Effector CD8-positive, alpha-beta T cell (primary cell): ENCODE measurements around the gene HAO2.
"Not testable (repeated sequence)": the region's sequence is repeated elsewhere in the genome, so short reads cannot be mapped to it uniquely, and the experiment has no call there.

Experiments
- DNase-seq: peaks from one replicate; lab custom pipeline; 2025; lab: John Stamatoyannopoulos, UW
- total RNA-seq, 4 experiments: gene quantifications; one replicate each; lab custom pipeline; 2026; lab: John Stamatoyannopoulos, UW

The HAO2 gene
- 0 to 0.27 (median 0) reads per million in 4 experiments for total RNA-seq

DNA sequence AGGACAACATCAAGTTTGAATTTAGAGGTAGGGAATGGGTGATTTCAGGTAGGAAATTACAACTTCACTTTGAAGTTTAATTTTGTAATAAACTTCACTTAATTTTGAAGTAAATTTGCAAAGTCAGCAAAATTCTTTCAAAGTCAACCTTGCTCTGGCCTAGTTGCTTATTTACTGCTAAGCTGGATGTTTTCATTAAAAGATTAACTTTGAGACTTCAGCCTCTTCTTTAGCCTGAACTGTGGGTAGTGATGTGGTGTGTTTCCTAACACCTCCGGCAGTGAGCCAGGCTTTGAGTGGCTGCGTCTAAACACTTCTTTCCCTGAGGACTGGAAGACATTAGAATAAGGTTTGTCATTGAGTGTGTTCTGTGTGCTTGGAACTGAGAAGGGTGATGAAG, at the start of gene HAO2:
Gene HAO2, plus strand, starts transcription at position 232 of the 400 bp plus-strand sequence. CDS start 12,301 bp downstream, outside the sequence.
- DNase-seq, result no peak

DNA sequence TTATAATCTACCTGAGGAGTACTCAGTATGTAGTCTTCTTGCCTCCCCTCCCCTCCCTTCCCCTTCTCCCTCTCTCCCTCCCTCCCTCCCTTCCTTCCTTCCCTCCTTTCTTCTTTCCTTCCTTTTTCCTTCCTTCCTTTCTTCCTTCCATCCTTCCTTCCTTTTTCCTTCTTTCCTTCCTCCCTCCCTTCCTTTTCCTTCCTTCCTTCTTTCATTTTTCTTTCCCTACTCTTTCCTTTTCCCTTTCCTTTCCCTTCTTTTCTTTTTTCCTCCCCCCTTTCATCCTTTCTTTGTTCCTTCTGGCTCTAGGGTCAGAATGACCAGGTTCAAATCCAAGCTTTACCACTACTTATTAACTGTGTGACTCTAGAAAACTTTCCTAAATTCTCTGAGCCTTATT, 48.5 kb upstream of the HAO2 start:
- DNase-seq, result no peak

DNA sequence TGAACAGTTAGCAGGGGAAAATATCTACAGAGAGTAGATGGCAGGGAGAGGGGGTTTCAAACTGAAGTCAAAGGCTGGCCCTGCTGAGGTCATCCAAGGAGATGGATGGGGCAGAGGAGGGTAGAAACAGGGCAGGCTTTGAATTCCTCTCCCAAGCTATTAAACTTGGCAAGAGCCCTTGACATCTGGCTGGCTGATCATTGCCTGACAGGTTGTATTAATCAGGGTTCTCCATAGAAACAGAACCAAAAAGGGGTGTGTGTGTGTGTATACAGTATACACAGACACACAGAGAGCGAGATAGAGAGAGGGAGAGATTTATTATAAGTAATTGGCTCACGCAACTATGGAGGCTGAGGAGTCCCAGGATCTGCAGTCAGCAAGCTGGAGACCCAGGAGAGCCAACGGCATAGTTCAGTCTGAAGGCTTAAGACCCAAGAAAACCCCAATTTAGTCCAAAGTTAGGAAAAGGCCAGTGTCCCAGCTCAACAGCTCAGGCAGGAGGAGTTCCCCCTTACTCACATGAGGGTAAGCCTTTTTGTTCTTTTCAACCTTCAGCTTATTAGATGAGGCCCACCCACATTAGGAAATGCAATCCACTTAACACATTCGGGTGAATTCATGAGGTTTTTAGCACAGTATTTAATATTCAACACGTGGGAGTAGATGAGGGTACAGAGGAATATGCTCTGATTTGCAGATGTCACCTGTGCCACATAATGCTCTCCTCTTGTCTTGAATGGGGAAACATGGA, 46.7 kb upstream of the HAO2 start:
- DNase-seq, result no peak

DNA sequence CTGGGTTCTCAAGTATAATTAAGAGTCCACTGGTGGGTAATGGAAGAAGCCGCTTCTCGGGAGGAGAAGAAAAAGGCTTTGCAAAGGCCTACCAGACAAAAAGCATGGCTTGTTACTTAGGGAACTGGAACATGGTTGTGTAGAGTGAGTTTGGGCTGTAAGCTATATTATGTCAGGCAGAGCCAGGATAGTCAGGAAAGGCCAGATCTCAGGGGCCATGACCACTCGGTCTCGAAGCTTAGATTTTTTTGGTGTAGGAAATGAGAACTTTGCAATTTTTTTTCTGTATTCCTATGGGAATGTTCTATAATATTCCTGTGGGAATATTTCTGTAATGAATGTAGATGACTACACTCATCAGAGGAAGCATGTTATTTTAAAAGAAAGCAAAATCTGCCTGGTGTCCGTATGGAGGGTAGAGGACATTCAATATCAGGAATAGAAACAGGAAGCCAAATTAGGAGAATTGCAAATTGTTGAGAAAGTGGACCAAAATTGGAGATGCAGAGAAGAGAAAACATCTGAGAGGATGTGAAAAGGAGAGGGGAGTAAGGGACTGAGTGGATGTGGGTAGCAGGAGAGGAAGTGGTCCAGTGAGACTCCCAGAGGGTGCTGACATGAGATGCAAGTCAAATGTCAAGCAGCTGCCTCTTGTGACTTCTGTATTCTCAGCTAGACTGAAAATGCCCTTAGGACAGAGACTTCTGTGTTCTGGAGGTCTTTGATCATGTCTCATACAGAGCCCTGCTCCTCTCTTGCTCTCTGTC, 45.2 kb upstream of the HAO2 start:
- no peak for DNase-seq

DNA sequence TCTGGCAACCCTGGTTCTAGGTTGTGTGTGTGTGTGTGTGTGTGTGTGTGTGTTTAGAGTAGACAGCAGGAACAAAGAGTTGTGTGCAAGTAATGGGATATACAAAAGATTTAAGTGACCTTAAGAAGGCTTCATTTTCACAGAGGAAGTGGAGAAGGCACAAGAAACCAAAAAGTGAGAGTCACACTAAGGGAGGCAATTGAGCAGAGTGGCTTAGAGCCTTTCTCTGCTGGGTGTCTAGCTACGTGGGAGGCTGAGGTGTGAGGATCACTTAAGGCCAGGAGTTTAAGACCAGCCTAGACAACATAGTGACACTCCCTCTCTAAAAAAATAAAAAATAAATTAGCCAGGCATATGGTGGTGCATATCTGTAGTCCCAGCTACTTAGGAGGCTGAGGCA, 44.4 kb upstream of the HAO2 start:
- no peak for DNase-seq

DNA sequence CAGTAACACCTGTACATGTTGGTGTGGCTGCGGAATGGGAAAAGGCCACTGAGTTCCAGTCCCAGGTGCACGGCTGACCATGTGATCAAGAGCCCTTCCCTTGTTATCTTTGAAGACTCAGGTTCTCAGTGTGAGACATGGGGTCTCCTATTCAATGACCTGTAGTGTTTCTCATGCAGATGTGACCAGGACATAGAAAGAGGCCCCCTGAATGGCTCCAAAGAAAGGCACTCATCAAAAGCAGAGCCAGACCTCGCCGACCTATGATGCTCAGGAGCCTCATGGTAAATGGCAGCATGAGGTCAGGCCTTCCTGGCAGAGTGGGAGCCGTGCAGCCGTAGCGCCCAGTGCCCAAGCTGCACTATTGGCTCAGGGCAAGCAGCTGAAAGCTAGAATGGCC, 42.3 kb upstream of the HAO2 start:
- DNase-seq, result no peak

DNA sequence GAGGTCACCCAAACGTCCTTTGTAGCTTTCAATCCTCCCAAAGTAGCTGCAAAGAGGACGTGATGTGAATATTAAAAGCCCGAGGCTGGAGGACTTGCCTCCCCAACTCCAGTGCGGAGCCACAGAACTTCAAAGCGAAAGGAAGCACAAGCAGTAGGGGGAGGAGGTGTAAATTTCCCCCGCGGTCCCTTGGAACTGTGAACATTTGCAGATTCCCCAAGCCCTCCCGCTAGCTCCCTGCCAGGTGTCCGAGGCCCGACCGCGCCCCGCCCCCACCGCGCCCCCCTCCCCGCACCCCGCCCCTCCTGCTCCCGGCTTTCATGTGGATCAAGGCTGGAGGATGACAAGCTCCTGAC, 41.5 kb upstream of the HAO2 start:
- DNase-seq, result no peak

DNA sequence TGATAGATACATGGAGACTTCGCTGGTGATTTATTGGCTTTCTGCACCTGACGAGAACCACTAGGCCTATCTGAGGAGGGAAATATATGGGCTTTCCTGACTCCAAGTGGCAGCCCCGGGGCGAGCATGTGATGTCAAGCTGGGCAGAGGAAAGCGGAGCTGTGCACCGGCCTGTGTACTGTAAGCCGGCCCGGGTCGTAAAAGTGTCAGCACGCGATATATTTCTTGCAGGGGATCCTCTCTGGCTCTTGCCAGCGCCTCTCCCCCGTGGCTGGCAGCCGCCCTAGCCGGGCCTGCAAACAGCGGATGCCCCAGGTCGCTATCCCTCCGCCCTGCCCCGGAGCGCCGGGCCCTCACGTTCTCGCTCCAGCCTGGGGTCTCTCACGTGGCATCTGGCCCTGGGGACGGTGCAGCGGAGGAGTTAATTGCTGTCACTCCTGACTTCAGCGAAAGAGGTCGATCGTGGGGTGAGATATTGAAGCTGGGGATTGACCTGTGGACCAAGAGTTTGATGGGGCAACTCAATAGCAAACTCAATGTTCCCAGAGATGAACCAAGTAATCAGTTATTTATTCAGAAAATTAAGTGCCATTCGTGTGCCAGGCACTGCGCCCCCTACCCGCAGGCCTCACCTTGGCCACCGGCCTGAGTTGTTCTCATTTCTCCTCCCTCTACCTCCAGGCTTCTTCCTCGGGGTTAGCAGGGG, 41.0 kb upstream of the HAO2 start:
- no peak for DNase-seq

DNA sequence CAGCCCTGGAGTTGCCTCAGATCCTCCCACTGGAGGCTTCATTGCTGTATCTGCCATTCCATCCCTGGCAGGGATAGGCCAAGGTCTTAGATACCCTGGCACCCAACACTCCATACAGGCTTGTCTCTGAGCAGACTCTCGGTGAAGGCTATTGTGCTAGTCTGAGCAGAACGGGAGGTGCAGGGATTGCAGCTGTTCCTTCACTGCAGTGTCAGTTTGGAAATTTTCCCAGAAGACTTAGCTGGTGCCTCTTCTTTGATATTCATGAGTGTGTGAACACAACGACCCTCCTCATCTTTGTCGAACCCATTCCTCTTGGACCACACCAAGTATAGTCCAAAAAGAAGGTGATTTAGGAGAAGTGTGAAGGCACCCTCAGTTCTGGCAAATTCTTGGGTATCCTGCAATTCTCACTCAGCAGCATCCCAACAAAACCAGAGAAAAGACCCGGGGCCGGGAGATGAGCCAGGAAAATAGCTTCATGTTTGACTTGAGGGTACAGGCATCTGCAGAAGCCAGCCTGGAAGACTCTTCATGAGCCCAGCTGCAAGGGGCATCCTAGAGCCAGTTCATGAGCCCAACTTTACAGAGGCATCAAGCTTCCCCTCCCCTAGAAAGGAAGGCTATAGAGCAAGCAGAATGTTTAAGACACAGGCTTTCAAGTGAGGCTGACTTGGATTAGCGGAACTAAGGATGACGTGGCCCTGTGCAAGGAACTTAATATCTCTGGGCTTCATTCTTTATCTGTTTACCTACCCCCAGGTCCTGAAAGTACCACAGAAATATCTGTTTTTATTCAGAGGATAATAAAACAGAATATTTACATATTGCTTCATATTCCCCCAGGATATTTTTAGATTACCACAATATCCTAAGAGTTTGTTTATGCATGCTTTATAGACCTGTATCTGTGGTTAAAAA, 38.8 kb upstream of the HAO2 start:
- DNase-seq, result no peak

DNA sequence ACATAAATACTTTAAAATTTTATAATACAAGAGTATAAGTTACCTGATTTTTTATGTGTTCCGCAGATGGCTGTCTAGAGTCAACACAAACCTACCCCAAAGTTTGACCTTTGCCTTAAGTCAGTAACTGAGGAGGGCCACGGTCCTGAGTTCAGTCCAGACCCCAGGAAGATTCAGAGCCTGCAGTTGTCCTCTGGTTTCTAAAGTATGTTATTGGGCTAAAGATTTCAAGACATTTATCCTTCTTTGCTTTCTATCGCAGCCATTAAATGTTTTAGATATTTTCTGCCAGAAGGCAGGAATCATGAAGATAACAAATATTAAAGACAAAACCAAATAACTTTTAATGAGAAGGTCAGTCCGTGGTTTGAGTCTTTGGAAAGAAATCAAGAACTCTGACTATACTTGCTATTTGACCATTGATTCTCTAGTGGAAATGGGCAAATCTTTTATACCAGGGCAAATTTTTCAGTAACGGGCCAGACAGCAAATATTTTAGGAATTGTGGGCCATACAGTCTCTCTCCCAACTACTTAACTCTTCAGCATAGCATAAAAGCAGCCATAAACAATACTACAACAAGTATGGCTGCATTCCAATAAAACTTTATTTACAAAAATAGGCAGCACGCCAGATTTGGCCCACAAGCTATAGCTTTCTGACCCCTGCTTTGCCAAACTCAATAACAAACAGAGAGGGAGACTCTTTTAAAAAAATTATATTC, 38.0 kb upstream of the HAO2 start:
- DNase-seq, result no peak

DNA sequence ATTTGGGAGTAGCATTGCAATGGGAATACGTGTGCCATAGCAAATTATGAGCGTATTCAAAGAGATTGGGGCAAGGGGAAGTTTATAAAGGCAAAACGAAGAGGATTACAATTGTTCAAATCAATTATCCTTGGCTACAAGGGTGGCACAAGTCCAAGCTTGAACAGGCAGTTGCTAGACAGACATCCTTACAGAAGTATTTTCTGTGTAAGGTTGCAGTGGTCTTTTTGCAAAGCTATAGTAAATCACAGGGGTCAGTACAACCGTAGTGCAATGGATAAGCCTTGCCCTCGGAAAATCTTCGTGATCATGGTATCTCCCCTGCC, 37.4 kb upstream of the HAO2 start:
- DNase-seq, result no peak

DNA sequence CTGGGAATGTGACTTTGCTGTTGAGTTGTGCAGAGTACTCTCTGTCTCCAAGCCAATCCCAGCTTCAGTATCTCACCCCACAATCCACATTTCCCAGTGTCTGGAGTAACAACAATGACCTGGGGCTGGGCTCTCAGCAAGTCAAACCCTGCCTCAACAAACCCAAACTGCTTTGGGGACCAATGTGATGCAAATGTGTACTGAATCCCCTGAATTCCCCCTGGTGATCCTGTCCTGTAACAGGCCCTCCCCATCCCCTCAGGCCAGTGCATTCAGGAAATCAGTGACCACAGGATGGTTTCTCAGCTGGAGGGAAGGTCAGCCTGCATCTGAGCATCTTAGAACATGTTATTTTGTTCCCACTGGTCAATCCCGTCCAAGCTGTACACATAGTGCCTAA, 36.7 kb upstream of the HAO2 start:
- DNase-seq, result no peak

DNA sequence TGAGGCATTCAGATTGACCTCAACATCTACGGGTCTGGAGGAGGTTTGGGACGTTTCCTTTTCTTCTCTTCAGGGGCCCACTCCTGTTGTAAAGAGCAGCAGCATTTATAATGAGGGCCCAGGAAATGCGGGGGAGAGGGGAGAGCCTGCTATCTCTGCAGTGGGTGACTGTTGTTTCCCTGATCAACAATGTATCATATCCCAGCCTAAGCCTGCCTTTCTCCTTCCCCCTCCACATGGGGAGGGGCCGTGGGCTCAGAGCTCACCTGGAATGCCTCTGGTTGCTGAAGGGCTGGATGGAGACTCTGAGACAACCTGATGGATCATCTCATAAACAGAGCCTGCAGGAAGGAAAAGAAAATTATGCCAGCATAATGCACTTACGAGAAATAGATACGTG, 36.0 kb upstream of the HAO2 start:
- DNase-seq, result no peak

DNA sequence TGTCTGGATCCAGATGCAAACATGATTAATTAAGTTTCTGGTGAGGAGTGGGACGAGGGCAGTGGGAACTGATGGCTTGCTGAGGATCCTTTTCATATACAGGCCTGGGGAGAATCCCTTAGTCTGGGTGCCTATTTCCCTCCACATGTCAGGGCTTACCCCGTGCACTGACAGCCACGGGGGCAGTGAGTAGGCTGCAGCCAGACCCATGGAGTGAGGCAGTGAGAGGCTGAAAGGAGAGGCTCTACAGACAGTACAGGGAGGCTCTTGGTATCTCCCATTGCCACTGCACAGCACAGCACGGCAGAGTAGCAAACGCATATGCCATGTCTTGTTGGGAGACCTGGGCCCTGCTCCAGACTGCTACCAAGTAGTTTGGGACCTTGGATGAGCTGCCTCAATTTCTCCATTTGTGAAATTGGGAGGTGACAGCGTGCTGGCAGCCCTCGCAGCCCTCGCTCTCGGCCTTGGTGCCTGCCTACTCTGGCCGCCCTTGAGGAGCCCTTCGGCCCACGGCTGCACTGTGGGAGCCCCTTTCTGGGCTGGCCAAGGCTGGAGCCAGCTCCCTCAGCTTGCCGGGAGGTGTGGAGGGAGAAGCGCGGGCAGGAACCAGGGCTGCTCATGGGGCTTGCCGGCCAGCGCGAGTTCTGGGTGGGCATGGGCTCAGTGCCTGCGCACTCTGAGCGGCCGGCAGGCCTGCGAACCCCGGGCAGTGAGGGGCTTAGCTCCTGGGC, 35.3 kb upstream of the HAO2 start:
- no peak for DNase-seq

DNA sequence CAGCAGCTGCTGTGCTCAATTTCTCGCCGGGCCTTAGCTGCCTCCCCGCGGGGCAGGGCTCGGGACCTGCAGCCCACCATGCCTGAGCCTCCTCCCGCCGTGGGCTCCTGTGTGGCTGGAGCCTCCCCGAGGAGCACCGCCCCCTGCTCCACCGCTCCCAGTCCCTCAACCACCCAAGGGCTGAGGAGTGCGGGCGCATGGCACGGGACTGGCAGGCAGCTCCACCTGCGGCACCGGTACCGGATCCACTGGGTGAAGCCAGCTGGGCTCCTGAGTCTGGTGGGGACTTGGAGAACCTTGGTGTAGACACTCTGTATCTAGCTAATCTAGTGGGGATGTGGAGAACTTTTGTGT, 34.7 kb upstream of the HAO2 start:
- not testable (repeated sequence) for DNase-seq

DNA sequence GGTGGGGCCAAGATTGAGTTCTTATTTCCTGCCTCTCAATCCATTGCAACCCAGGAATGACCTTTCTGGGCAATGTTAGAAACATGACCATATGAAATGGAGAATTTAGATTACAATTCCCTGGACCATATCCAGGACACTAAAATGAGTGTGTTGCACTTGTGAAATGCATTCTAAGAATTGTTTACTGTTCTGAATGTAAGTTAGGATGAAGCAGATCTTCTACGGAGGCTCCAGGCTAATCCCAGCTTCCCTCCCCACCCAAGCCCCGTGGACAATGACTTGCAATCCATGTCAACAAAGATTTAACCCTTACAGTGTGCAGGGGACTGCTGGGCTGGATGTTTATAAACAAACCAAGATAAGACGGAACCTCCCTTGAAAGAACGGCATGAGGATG, 31.7 kb upstream of the HAO2 start:
- DNase-seq, result no peak

DNA sequence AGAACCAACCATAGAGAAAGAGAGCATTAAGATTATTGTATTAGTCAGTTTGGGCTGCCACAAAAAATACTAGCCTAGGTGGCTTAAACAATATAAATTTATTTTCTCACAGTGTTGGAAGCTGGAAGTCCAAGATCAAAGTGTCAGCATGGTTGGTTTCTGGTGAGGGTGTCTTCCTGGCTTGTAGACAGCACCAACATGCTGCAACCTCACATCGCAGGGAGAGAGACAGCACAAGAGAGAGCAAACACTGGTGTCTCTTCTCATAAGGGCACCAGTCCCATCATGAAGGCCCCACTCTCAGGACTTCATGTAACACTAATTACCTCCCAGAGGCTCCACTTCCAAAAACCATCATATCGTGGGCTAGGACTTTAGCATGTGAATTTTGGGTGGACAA, 30.6 kb upstream of the HAO2 start:
- no peak for DNase-seq

DNA sequence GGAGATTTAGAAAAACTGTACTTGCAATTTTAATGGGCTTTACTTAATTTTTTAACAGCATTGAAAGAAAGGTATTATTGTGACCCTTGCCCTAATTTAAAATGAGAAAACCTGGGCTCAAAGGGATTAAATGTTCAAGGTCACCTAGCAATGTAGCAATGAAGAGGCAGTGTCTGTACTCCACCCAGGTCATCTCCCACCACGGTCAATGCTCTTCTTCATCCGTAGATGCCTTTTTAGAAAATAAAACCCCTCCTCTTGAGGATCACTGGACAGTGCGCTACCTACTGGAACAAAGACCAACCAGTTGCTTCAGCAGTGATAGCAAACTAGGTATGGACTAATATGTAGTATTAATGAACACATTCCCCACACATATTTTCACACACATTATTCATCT, 29.8 kb upstream of the HAO2 start:
- no peak for DNase-seq

DNA sequence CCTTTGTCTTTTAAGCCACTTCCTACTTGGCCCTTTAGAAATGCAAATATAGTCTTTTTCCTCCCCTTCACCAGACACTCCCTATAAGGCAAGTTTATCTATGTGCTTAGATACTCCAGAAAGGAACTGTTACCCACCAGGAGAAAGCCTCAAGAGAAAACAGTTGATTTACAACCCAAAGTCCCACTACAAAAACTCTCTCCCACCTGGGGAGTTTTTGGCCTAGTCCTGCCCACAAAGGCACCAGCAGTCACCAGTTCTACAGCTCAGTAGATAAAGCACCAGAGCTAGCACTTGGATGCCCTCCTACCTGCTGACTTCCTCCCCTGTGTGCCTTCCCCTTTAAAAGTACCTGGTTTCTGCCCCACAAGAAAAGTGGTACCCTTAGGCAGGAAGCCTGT, 27.7 kb upstream of the HAO2 start:
- no peak for DNase-seq

DNA sequence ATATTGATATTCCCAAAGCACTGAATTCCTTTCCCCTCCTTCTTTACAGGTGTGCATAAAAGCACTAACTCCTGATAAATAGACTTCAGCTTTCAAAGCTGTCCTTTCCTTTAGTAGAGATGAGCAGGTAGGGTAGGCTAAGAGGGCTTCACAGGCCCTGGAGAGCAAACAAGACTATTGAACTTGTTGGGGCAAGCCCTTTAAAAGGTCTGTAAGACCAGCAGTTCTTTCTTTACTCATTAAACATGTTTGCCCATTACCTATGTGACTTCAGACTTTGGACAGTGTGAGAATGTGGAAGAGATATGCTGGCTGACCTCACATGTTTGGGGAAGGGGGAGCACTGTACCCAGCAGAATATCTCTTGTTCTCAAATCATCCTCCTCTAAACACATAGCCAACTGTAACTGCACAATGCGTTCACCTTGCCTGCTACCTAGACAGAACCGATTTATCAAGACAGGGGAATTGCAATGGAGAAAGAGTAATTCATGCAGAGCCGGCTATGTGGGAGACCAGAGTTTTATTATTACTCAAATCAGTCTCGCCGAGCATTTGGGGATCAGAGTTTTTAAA, 27.1 kb upstream of the HAO2 start:
- no peak for DNase-seq
